Measurements from ENCODE around the gene CIT. TPM values are rescaled to one million over a fixed set of nuclear protein-coding genes. Genes with fewer than 3 reads are reported as not detected.

The CIT gene
- total RNA-seq, 2 donors from 2014 or later, result 0.33 to 1.3 TPM

DNA sequence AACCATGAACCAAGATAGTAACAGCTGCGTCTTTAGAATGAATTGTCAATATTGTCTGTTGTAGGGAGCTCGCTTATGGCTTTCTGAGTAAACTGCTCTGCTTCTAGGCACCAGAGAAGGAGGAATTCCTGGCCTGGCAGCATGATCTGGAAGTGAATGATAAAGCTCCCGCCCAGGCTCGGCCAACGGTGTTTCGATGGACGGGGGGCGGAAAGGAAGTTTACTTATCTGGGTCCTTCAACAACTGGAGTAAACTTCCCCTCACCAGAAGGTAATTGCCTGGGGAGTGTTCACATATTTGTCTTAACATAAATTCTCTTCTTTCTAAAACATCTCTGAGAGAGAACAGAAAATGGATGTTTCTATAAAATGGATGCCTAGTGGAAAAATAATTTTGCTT is 204.9 kb downstream of the CIT start:
- Histone ChIP-seq H3K4me3 (no peak overlapping the region), H3K27me3 (no peaks in the 10 kb centered on the region), H3K27ac (no peak overlapping the region), H3K9me3 (no peaks in the 10 kb centered on the region), H3K36me3 (replicated peaks in 1 of 2; ENCODE audit: insufficient read depth in 1 of 2, low read depth in 2 of 2) (peaks cover 20 to 30% of the 10 kb centered on the region in 2 donors), H3K4me1 (peaks cover 34% of the 10 kb centered on the region)
- intact Hi-C loops (cut with DNase I), result no loop called here
- 84% methylated on average over 8 of the region's 8 CpGs for WGBS, 2 donors
- no peak for DNase-seq
- no peak for TF ChIP-seq POLR2A (IDR thresholded peaks at IDR 0.05)
- TF ChIP-seq, protein P1, sequence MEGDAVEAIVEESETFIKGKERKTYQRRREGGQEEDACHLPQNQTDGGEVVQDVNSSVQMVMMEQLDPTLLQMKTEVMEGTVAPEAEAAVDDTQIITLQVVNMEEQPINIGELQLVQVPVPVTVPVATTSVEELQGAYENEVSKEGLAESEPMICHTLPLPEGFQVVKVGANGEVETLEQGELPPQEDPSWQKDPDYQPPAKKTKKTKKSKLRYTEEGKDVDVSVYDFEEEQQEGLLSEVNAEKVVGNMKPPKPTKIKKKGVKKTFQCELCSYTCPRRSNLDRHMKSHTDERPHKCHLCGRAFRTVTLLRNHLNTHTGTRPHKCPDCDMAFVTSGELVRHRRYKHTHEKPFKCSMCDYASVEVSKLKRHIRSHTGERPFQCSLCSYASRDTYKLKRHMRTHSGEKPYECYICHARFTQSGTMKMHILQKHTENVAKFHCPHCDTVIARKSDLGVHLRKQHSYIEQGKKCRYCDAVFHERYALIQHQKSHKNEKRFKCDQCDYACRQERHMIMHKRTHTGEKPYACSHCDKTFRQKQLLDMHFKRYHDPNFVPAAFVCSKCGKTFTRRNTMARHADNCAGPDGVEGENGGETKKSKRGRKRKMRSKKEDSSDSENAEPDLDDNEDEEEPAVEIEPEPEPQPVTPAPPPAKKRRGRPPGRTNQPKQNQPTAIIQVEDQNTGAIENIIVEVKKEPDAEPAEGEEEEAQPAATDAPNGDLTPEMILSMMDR (IDR thresholded peaks at IDR 0.05), result no peak
- no peak for ATAC-seq

DNA sequence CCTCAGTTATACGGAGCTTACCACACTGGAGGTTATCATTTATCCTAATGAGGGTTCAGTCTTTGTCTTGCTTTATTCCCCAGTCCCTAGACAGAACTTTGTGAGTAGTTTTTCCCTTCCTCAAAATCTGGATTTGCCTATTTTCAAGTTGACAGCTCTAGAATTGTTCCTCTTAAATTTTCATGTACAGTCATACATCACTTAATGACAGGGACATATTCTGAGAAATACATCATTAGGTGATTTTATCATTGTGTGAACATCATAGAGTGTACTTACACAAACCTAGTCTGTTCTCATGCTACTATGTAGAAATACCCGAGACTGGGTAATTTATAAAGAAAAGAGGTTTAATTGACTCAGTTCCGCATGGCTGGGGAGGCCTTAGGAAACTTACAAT is 206.1 kb downstream of the CIT start:
- DNase-seq, result no peak
- TF ChIP-seq, protein P1 (IDR thresholded peaks at IDR 0.05), result no peak
- no peak for TF ChIP-seq POLR2A (IDR thresholded peaks at IDR 0.05)
- no peaks in the 10 kb centered on the region for H3K9me3 ChIP-seq
- H3K27me3 ChIP-seq, result no peaks in the 10 kb centered on the region
- peaks cover 10 to 24% of the 10 kb centered on the region in 2 donors for H3K36me3 ChIP-seq (replicated peaks in 1 of 2; ENCODE audit: insufficient read depth in 1 of 2, low read depth in 2 of 2)
- intact Hi-C loops (cut with DNase I), result no loop called here
- peaks cover 38% of the 10 kb centered on the region for H3K4me1 ChIP-seq
- 76 to 86% methylated on average over 3 of the region's 3 CpGs for WGBS, 2 donors
- ATAC-seq, result no peak
- no peak overlapping the region for H3K4me3 ChIP-seq
- peak overlapping the region in 2 of 4 donors; percentile 91 to 95 for H3K27ac ChIP-seq

GRCh38 chr12:119669744-119670472 is 207.2 kb downstream of the CIT start:
- Histone ChIP-seq H3K4me1 (peaks cover 38% of the 10 kb centered on the region), H3K9me3 (no peaks in the 10 kb centered on the region), H3K27ac (peak overlapping the region; percentile 83 to 96 (median 93)), H3K36me3 (replicated peaks in 1 of 2; ENCODE audit: insufficient read depth in 1 of 2, low read depth in 2 of 2) (peaks cover 10 to 20% of the 10 kb centered on the region in 2 donors), H3K27me3 (no peaks in the 10 kb centered on the region), H3K4me3 (no peak overlapping the region)
- DNase-seq, result peak; percentile 44 to 83 (median 64)
- 9 to 14% methylated on average over 8 to 11 of the region's 11 CpGs for WGBS, 2 donors
- TF ChIP-seq, protein P1 (IDR thresholded peaks at IDR 0.05), result no peak
- peak; percentile 38 to 80 (median 63) for TF ChIP-seq POLR2A (IDR thresholded peaks at IDR 0.05)
- intact Hi-C loops (cut with DNase I), result loop anchor here (10.0 kb wide), 1 partner anchor 115 kb away; no protein-coding TSS in a partner anchor
- ATAC-seq, result peak; percentile 34

GRCh38 chr12:119668324-119668841 is 208.7 kb downstream of the CIT start:
- Histone ChIP-seq H3K4me1 (peaks cover 38% of the 10 kb centered on the region), H3K27me3 (no peaks in the 10 kb centered on the region), H3K4me3 (peak overlapping the region; percentile 84 to 94), H3K27ac (peak overlapping the region; percentile 91 to 96 (median 94)), H3K9me3 (no peaks in the 10 kb centered on the region), H3K36me3 (replicated peaks in 1 of 2; ENCODE audit: insufficient read depth in 1 of 2, low read depth in 2 of 2) (peaks cover 2 to 8% of the 10 kb centered on the region in 2 donors)
- 1 to 4% methylated on average over 9 to 14 of the region's 14 CpGs for WGBS, 2 donors
- intact Hi-C loops (cut with DNase I), result loop anchor here (10.0 kb wide), 1 partner anchor 116 kb away; no protein-coding TSS in a partner anchor
- DNase-seq (no peak), ATAC-seq (no peak)
- TF ChIP-seq, protein P1 (IDR thresholded peaks at IDR 0.05), result no peak
- no peak for TF ChIP-seq POLR2A (IDR thresholded peaks at IDR 0.05)

All from body of pancreas (tissue), 4 donors.